Sigmoid colon (tissue), 7 donors: ENCODE measurements around the gene EPB41L1. TPM values are rescaled to one million over a fixed set of nuclear protein-coding genes. Genes with fewer than 3 reads are reported as not detected.

Source experiments
- DNase-seq: peaks from one replicate; pipeline ENCODE4 v3.0.0-alpha.2; 2019
- H3K27ac ChIP-seq, 4 donors: fragments of 200-600 bp; sonication (generic); one replicate each; pipeline ENCODE4 v1.5.1; 2016 to 2019; ENCODE audit warnings: mild to moderate bottlenecking in 1 of 4
- H3K27me3 ChIP-seq, 3 donors: fragments of 200-600 bp; sonication (generic); one replicate each; pipeline ENCODE4 v1.5.1; 2019; ENCODE audit warnings: mild to moderate bottlenecking in 1 of 3
- H3K36me3 ChIP-seq, 4 donors: fragments of 200-600 bp; sonication (generic); one replicate each; pipeline ENCODE4 v1.5.1; 2016 to 2019
- H3K4me1 ChIP-seq, 4 donors: fragments of 200-600 bp; sonication (generic); one replicate each; pipeline ENCODE4 v1.5.1; 2017 to 2019
- H3K4me3 ChIP-seq, 4 donors: fragments of 200-600 bp; sonication (generic); one replicate each; pipeline ENCODE4 v1.5.1; 2017 to 2019; ENCODE audit warnings: mild to moderate bottlenecking in 2 of 4, moderate library complexity in 1 of 4
- H3K9me3 ChIP-seq, 4 donors: fragments of 200-600 bp in 3 of 4; sonication (generic) in 3 of 4; one replicate each; pipeline versions ENCODE4 v1.5.1 to v1.6.1; 2013 to 2019
- CTCF ChIP-seq, 4 experiments: fragments of 450-650 bp in 3 of 4; fragments of 200-600 bp in 1 of 4; IDR thresholded peaks; one replicate each; pipeline ENCODE4 v1.5.1; 2016 to 2019; ENCODE audit warnings: antibody characterized with exemption in 4 of 4, mild to moderate bottlenecking in 3 of 4, moderate library complexity in 2 of 4
- EP300 ChIP-seq, 4 donors: sonication (generic); formaldehyde crosslinking; IDR thresholded peaks; one replicate each; pipeline ENCODE4 v1.6.1; 2017; ENCODE audit warnings: antibody characterized with exemption in 4 of 4
- POLR2A ChIP-seq, 2 donors: fragments of 450-650 bp; IDR thresholded peaks; one replicate each; pipeline ENCODE4 v1.6.1; 2016; ENCODE audit warnings: antibody characterized with exemption in 2 of 2, mild to moderate bottlenecking in 2 of 2, moderate library complexity in 2 of 2
- POLR2AphosphoS5 ChIP-seq, 4 donors: sonication (generic); formaldehyde crosslinking; IDR thresholded peaks; one replicate each; pipeline ENCODE4 v1.6.1; 2017; ENCODE audit warnings: antibody characterized with exemption in 4 of 4
- WGBS, 2 donors: extraction: QIAGEN DNeasy Blood & Tissue Kit; methylation state at CpG; one replicate each; pipeline ENCODE4 v1.1.7; 2013; 5-methylcytosine and 5-hydroxymethylcytosine counted together
- intact Hi-C: fragments of 100-400 bp; cut with DNase I; formaldehyde crosslinking; loops from one replicate; pipeline ENCODE4 v1.15.1; 2023
- polyA plus RNA-seq, 3 donors: library from polyadenylated mRNA; stranded (reverse); fragments of 200-250 nt; gene quantifications; one replicate each; pipeline ENCODE4 v1.2.3, GENCODE V29; 2013
- total RNA-seq, 4 donors: library from RNA; depleted of rRNA; stranded (reverse); fragments of >200 nt; gene quantifications; one replicate each; pipeline ENCODE4 v1.1.0, GENCODE V29; 2016
- donor health status: healthy with polysubstance abuse.
- donor health status: Bipolar disorder and iron deficiency.
- donor health status: healthy.

Gene EPB41L1
- total and polyA plus RNA-seq, 7 donors, result 14.1 to 61.8 (median 19.3) TPM

- DNase-seq, result no peak
- intact Hi-C loops, result no loop called here
- H3K36me3 ChIP-seq, result no peaks in the 10 kb centered on the region
- no peak for TF ChIP-seq EP300 (IDR thresholded peaks at IDR 0.05)
- TF ChIP-seq POLR2AphosphoS5 (IDR thresholded peaks at IDR 0.05), result no peak
- no peak for TF ChIP-seq CTCF (IDR thresholded peaks at IDR 0.05)
- no peak for TF ChIP-seq POLR2A (IDR thresholded peaks at IDR 0.05)
- 40 to 83% methylated on average over 17 of the region's 17 CpGs for whole genome bisulfite sequencing, 2 donors
- H3K9me3 ChIP-seq, result no peaks in the 10 kb centered on the region
- H3K4me3 ChIP-seq, result no peak overlapping the region
- H3K27me3 ChIP-seq, result no peaks in the 10 kb centered on the region
- H3K27ac ChIP-seq, result no peak overlapping the region
- H3K4me1 ChIP-seq, result no peaks in the 10 kb centered on the region
These were observed 32.3 kb upstream of the EPB41L1 start for GRCh38 chr20:36121981-36122930.

GRCh38 chr20:36122931-36123288 is 31.6 kb upstream of the EPB41L1 start:
- Histone ChIP-seq H3K27me3 (no peaks in the 10 kb centered on the region), H3K4me1 (no peaks in the 10 kb centered on the region), H3K9me3 (no peaks in the 10 kb centered on the region), H3K27ac (no peak overlapping the region), H3K36me3 (no peaks in the 10 kb centered on the region), H3K4me3 (no peak overlapping the region)
- intact Hi-C loops, result no loop called here
- no peak for DNase-seq
- TF ChIP-seq CTCF (IDR thresholded peaks at IDR 0.05) (no peak), EP300 (IDR thresholded peaks at IDR 0.05) (no peak), POLR2AphosphoS5 (IDR thresholded peaks at IDR 0.05) (no peak), POLR2A (IDR thresholded peaks at IDR 0.05) (no peak)
- whole genome bisulfite sequencing, 2 donors, result 77 to 80% methylated on average over 7 of the region's 7 CpGs

GRCh38 chr20:36125097-36125496 is 29.4 kb upstream of the EPB41L1 start:
- H3K9me3 ChIP-seq, result no peaks in the 10 kb centered on the region
- H3K27ac ChIP-seq, result no peak overlapping the region
- TF ChIP-seq CTCF (IDR thresholded peaks at IDR 0.05), result no peak
- no peak for TF ChIP-seq POLR2A (IDR thresholded peaks at IDR 0.05)
- TF ChIP-seq EP300 (IDR thresholded peaks at IDR 0.05), result no peak
- TF ChIP-seq POLR2AphosphoS5 (IDR thresholded peaks at IDR 0.05), result no peak
- H3K27me3 ChIP-seq, result no peaks in the 10 kb centered on the region
- intact Hi-C loops, result no loop called here
- WGBS, 2 donors, result 62 to 68% methylated on average over 3 of the region's 3 CpGs
- DNase-seq, result no peak
- no peak overlapping the region for H3K4me3 ChIP-seq
- no peaks in the 10 kb centered on the region for H3K4me1 ChIP-seq
- no peaks in the 10 kb centered on the region for H3K36me3 ChIP-seq

GRCh38 chr20:36126836-36127527 is 27.6 kb upstream of the EPB41L1 start:
- Histone ChIP-seq H3K9me3 (no peaks in the 10 kb centered on the region), H3K27ac (no peak overlapping the region), H3K27me3 (no peaks in the 10 kb centered on the region), H3K36me3 (no peaks in the 10 kb centered on the region), H3K4me3 (no peak overlapping the region), H3K4me1 (no peaks in the 10 kb centered on the region)
- DNase-seq, result no peak
- intact Hi-C loops, result no loop called here
- TF ChIP-seq POLR2A (IDR thresholded peaks at IDR 0.05) (no peak), CTCF (IDR thresholded peaks at IDR 0.05) (no peak), POLR2AphosphoS5 (IDR thresholded peaks at IDR 0.05) (no peak), EP300 (IDR thresholded peaks at IDR 0.05) (no peak)
- 91 to 95% methylated on average over 7 of the region's 7 CpGs for WGBS, 2 donors
